Transverse colon (tissue), 4 donors: ENCODE results near the gene KCTD15.

Experiments used
- CTCF ChIP-seq, 5 experiments: fragments of 200-600 bp in 3 of 5; fragments of 450-650 bp in 2 of 5; sonication (generic) in 3 of 5; IDR thresholded peaks; 1 replicate in 2 of 5; 2 replicates in 3 of 5; pipeline ENCODE4 v1.5.1; 2016 to 2017; ENCODE audit warnings: antibody characterized with exemption in 5 of 5, inconsistent platforms in 3 of 5, mild to moderate bottlenecking in 2 of 5, moderate library complexity in 1 of 5
- POLR2AphosphoS5 ChIP-seq, 3 donors: sonication (generic); formaldehyde crosslinking; IDR thresholded peaks; one replicate each; pipeline ENCODE4 v1.6.1; 2016; ENCODE audit warnings: antibody characterized with exemption in 3 of 3

GRCh38 chr19:33784432-33784831, 12.2 kb upstream of the KCTD15 start:
- TF ChIP-seq CTCF (IDR thresholded peaks at IDR 0.05) (no peak), POLR2AphosphoS5 (IDR thresholded peaks at IDR 0.05) (no peak)
